ENCODE data around the gene KCNK4.
A peak's percentile ranks its signal among the peaks of the same experiment; 100 is the strongest.

The KCNK4 gene

DNA sequence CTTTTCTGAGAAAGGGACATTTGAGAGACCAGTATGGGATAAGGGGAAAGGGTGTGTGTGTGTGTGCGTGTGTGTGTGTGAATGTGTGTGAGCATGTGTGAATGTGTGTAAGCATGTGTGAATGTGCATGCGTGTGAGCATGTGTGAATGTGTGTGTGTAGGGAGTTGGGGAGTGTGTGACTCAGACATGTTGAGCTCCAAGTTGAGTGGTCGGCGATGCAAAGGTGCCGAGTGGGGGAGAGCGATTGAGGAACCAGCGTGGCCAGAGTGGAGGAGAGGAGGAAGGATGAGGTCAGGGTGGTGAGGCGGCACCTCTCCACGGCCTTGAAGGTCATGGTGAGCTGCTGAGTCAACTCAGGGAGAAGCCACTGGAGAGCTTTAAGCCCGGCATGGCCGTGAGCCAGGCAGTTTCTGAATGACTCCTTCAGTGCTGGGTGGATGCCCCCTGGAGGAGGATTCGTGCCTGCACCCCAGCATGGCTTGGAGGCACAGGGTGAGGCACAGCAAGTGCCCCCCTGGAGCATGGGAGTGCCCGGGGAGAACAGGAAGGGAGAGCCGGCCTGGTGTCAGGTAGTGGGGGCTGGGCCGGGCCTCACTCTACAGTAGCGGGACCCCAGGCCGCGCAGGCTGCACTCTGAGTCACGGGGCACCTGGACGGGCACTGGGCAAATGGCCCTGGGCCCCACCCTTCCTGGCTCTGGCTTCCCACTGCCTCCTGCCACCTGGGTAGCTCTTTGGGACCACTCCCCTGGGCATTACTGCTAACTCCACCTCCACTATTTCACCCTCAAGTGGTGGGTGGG is 40.7 kb downstream of the KCNK4 start:
- Histone ChIP-seq H2AFZ (ENCODE audit: low read length) (no peak overlapping the region), H3K4me1 (ENCODE audit: insufficient read depth, low read length, poor library complexity, severe bottlenecking) (no peaks in the 10 kb centered on the region), H3K27me3 (ENCODE audit: insufficient read depth, low read length, poor library complexity, severe bottlenecking) (no peaks in the 10 kb centered on the region), H3K9me2 (replicated peaks; ENCODE audit: low read depth, low read length) (no peaks in the 10 kb centered on the region), H3K9ac (ENCODE audit: low read depth, low read length, poor library complexity, severe bottlenecking) (peak overlapping the region; percentile 5), H3K79me2 (ENCODE audit: insufficient read depth, low read length) (no peaks in the 10 kb centered on the region), H3K36me3 (ENCODE audit: insufficient read depth, low read length) (no peaks in the 10 kb centered on the region), H3F3A (ENCODE audit: low read depth) (no peaks in the 10 kb centered on the region), H4K20me1 (ENCODE audit: insufficient read depth, low read length, poor library complexity, severe bottlenecking) (no peaks in the 10 kb centered on the region), H3K4me3 (ENCODE audit: low read length, poor library complexity, severe bottlenecking) (no peak overlapping the region), H3K4me2 (ENCODE audit: low read depth, low read length, poor library complexity, severe bottlenecking) (no peak overlapping the region), H3K9me3 (ENCODE audit: insufficient read depth, low read depth, low read length) (no peaks in the 10 kb centered on the region)
- TF ChIP-seq, protein P1, sequence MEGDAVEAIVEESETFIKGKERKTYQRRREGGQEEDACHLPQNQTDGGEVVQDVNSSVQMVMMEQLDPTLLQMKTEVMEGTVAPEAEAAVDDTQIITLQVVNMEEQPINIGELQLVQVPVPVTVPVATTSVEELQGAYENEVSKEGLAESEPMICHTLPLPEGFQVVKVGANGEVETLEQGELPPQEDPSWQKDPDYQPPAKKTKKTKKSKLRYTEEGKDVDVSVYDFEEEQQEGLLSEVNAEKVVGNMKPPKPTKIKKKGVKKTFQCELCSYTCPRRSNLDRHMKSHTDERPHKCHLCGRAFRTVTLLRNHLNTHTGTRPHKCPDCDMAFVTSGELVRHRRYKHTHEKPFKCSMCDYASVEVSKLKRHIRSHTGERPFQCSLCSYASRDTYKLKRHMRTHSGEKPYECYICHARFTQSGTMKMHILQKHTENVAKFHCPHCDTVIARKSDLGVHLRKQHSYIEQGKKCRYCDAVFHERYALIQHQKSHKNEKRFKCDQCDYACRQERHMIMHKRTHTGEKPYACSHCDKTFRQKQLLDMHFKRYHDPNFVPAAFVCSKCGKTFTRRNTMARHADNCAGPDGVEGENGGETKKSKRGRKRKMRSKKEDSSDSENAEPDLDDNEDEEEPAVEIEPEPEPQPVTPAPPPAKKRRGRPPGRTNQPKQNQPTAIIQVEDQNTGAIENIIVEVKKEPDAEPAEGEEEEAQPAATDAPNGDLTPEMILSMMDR (conservative IDR thresholded peaks at IDR 0.05; ENCODE audit: low read length): peak; percentile 64
- TF ChIP-seq EZH2phosphoT487 (IDR thresholded peaks at IDR 0.05; ENCODE audit: borderline replicate concordance): no peak

DNA sequence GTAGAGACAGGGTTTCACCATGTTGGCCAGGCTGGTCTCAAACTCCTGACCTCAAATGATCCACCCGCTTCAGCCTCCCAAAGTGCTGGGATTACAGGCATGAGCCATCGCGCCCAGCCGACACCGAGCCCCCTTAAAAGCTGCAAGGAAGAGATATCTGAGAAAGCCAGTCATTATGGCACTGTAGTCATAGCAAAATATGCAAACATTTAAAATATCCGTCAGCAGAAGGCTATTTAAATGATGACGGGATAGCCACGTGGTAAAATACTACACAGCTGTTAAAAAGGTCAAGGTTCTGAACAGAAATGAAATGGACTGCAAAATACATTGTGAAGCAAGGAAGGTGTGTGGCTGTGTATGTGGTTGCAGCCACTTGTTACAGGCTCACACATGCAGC is 42.5 kb downstream of the KCNK4 start:
- Histone ChIP-seq H3K9me2 (replicated peaks; ENCODE audit: low read depth, low read length) (no peaks in the 10 kb centered on the region), H3K27me3 (ENCODE audit: insufficient read depth, low read length, poor library complexity, severe bottlenecking) (no peaks in the 10 kb centered on the region), H3K4me1 (ENCODE audit: insufficient read depth, low read length, poor library complexity, severe bottlenecking) (no peaks in the 10 kb centered on the region), H3K36me3 (ENCODE audit: insufficient read depth, low read length) (no peaks in the 10 kb centered on the region), H3K4me2 (ENCODE audit: low read depth, low read length, poor library complexity, severe bottlenecking) (no peak overlapping the region), H3K4me3 (ENCODE audit: low read length, poor library complexity, severe bottlenecking) (no peak overlapping the region), H3F3A (ENCODE audit: low read depth) (no peaks in the 10 kb centered on the region), H4K20me1 (ENCODE audit: insufficient read depth, low read length, poor library complexity, severe bottlenecking) (no peaks in the 10 kb centered on the region), H3K79me2 (ENCODE audit: insufficient read depth, low read length) (no peaks in the 10 kb centered on the region), H3K9ac (ENCODE audit: low read depth, low read length, poor library complexity, severe bottlenecking) (no peak overlapping the region), H2AFZ (ENCODE audit: low read length) (no peak overlapping the region), H3K9me3 (ENCODE audit: insufficient read depth, low read depth, low read length) (no peaks in the 10 kb centered on the region)
- no peak for TF ChIP-seq EZH2phosphoT487 (IDR thresholded peaks at IDR 0.05; ENCODE audit: borderline replicate concordance)
- TF ChIP-seq, protein P1 (conservative IDR thresholded peaks at IDR 0.05; ENCODE audit: low read length): no peak

DNA sequence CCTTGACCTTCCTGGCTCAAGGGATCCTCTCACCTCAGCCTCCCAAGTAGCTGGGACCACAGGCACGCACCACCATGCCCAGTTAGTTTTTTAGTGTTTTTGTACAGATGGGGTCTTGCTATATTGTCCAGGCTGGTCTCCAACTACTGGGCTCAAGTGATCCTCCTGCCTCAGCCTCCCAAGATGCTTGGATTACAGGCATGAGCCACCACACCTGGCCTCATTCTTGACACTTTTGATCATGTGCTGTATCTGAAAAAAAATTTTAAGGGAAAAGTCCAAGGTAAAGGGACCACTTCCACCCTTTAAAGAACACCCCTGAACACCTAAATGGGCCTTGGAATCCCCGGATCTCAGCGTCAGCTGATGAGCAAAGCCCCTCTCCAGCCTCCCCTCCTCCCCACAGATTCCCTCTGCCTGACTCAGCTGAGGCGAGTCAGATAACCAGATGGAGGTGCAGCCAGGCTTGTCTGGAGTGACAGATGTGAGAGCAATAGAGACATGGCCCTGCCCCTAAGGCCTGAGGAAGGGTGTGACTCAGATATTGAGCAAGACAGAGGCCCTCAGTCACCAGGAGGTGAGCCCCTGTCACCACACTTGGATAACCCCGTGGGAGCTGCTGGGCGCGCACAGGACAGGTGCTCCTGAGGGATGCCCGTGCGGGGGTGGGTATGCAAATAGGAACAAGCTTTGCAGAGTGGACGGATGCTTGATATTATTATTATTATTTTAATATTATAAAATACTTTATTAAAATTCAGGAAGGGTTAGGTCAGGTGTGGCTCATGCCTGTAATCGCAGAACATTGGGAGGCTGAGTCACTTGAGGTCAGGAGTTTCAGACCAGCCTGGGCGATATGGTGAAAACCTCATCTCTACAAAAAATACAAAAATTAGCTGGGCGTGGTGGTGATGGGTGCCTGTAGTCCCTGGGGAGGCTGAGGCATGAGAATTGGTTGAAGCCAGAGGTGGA is 43.9 kb downstream of the KCNK4 start:
- TF ChIP-seq, protein P1 (conservative IDR thresholded peaks at IDR 0.05; ENCODE audit: low read length): no peak
- TF ChIP-seq EZH2phosphoT487 (IDR thresholded peaks at IDR 0.05; ENCODE audit: borderline replicate concordance): no peak
- H3K4me2 ChIP-seq (ENCODE audit: low read depth, low read length, poor library complexity, severe bottlenecking): no peak overlapping the region

More for the DNA sequence above, 43.9 kb downstream of the KCNK4 start:
- Histone ChIP-seq H3K4me3 (ENCODE audit: low read length, poor library complexity, severe bottlenecking) (no peak overlapping the region), H3K36me3 (ENCODE audit: insufficient read depth, low read length) (no peaks in the 10 kb centered on the region), H2AFZ (ENCODE audit: low read length) (no peak overlapping the region), H3F3A (ENCODE audit: low read depth) (no peaks in the 10 kb centered on the region), H3K79me2 (ENCODE audit: insufficient read depth, low read length) (peaks cover 11% of the 10 kb centered on the region; the same call in 1 of the 2 replicates), H3K9me2 (replicated peaks; ENCODE audit: low read depth, low read length) (no peaks in the 10 kb centered on the region), H3K27me3 (ENCODE audit: insufficient read depth, low read length, poor library complexity, severe bottlenecking) (no peaks in the 10 kb centered on the region), H3K4me1 (ENCODE audit: insufficient read depth, low read length, poor library complexity, severe bottlenecking) (peaks cover 10% of the 10 kb centered on the region), H4K20me1 (ENCODE audit: insufficient read depth, low read length, poor library complexity, severe bottlenecking) (no peaks in the 10 kb centered on the region), H3K9ac (ENCODE audit: low read depth, low read length, poor library complexity, severe bottlenecking) (no peak overlapping the region), H3K9me3 (ENCODE audit: insufficient read depth, low read depth, low read length) (no peaks in the 10 kb centered on the region)

Data from Loucy (cell line).